Measurements from ENCODE around the gene VASP. TPM values are rescaled to one million over a fixed set of nuclear protein-coding genes. Genes with fewer than 3 reads are reported as not detected.

Gene VASP
- polyA plus RNA-seq, 1 donor from 2014 or later: 6.1 TPM

DNA sequence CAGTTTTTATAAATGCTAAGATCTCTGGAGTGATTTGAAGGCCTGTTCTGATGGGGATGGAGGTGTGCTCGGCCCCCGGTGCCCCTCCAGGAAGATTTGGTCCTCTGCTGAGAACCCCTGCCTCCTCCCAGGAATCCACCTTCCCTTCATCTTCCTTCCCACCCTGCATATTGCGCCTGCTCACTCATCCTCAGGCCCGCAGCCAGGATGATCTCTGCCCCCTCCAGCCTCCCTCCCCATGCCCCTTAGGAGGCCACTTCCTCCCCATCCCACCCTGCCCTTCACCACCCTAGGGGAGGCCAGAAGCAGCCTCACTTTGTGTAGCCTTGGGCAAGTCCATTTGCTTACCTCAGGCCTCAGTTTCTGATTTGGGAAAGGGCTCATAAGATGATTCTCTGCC, 19.7 kb downstream of the VASP start:
- Histone ChIP-seq H3K4me3 (ENCODE audit: low read length) (no peak overlapping the region), H3K4me2 (ENCODE audit: low read length) (no peak overlapping the region), H3K9me2 (ENCODE audit: insufficient read depth, low read length) (no peaks in the 10 kb centered on the region), H4K20me1 (ENCODE audit: insufficient read depth) (no peaks in the 10 kb centered on the region), H3K27ac (ENCODE audit: low read length) (no peak overlapping the region), H3F3A (ENCODE audit: insufficient read depth, low read length, poor library complexity, severe bottlenecking) (no peaks in the 10 kb centered on the region), H3K27me3 (ENCODE audit: insufficient read depth, low read depth, low read length) (peaks cover 8% of the 10 kb centered on the region), H3K9me3 (ENCODE audit: low read length) (no peaks in the 10 kb centered on the region), H3K79me2 (replicated peaks; ENCODE audit: insufficient read depth, low read length) (no peaks in the 10 kb centered on the region), H3K9ac (ENCODE audit: low read length) (no peak overlapping the region), H2AFZ (ENCODE audit: low read depth, low read length) (no peak overlapping the region), H3K36me3 (ENCODE audit: insufficient read depth, low read length) (no peaks in the 10 kb centered on the region)
- no peak for TF ChIP-seq RAD21 (conservative IDR thresholded peaks at IDR 0.05)
- no peak for TF ChIP-seq EZH2 (IDR thresholded peaks at IDR 0.05; ENCODE audit: borderline replicate concordance, insufficient read depth, low read length, poor library complexity, severe bottlenecking)
- TF ChIP-seq EP300 (conservative IDR thresholded peaks at IDR 0.05; ENCODE audit: poor library complexity, severe bottlenecking): no peak
- TF ChIP-seq, protein P1, sequence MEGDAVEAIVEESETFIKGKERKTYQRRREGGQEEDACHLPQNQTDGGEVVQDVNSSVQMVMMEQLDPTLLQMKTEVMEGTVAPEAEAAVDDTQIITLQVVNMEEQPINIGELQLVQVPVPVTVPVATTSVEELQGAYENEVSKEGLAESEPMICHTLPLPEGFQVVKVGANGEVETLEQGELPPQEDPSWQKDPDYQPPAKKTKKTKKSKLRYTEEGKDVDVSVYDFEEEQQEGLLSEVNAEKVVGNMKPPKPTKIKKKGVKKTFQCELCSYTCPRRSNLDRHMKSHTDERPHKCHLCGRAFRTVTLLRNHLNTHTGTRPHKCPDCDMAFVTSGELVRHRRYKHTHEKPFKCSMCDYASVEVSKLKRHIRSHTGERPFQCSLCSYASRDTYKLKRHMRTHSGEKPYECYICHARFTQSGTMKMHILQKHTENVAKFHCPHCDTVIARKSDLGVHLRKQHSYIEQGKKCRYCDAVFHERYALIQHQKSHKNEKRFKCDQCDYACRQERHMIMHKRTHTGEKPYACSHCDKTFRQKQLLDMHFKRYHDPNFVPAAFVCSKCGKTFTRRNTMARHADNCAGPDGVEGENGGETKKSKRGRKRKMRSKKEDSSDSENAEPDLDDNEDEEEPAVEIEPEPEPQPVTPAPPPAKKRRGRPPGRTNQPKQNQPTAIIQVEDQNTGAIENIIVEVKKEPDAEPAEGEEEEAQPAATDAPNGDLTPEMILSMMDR (IDR thresholded peaks at IDR 0.05; ENCODE audit: poor library complexity, severe bottlenecking): no peak
- no peak for TF ChIP-seq TAF1 (IDR thresholded peaks at IDR 0.05; ENCODE audit: low read depth)
- TF ChIP-seq POLR2AphosphoS5 (IDR thresholded peaks at IDR 0.05): no peak
- TF ChIP-seq MXI1 (conservative IDR thresholded peaks at IDR 0.05; ENCODE audit: poor library complexity, severe bottlenecking): no peak
- TF ChIP-seq, protein P2, sequence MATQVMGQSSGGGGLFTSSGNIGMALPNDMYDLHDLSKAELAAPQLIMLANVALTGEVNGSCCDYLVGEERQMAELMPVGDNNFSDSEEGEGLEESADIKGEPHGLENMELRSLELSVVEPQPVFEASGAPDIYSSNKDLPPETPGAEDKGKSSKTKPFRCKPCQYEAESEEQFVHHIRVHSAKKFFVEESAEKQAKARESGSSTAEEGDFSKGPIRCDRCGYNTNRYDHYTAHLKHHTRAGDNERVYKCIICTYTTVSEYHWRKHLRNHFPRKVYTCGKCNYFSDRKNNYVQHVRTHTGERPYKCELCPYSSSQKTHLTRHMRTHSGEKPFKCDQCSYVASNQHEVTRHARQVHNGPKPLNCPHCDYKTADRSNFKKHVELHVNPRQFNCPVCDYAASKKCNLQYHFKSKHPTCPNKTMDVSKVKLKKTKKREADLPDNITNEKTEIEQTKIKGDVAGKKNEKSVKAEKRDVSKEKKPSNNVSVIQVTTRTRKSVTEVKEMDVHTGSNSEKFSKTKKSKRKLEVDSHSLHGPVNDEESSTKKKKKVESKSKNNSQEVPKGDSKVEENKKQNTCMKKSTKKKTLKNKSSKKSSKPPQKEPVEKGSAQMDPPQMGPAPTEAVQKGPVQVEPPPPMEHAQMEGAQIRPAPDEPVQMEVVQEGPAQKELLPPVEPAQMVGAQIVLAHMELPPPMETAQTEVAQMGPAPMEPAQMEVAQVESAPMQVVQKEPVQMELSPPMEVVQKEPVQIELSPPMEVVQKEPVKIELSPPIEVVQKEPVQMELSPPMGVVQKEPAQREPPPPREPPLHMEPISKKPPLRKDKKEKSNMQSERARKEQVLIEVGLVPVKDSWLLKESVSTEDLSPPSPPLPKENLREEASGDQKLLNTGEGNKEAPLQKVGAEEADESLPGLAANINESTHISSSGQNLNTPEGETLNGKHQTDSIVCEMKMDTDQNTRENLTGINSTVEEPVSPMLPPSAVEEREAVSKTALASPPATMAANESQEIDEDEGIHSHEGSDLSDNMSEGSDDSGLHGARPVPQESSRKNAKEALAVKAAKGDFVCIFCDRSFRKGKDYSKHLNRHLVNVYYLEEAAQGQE (IDR thresholded peaks at IDR 0.05; ENCODE audit: borderline replicate concordance): no peak
- TF ChIP-seq SMC3 (conservative IDR thresholded peaks at IDR 0.05; ENCODE audit: poor library complexity): no peak

DNA sequence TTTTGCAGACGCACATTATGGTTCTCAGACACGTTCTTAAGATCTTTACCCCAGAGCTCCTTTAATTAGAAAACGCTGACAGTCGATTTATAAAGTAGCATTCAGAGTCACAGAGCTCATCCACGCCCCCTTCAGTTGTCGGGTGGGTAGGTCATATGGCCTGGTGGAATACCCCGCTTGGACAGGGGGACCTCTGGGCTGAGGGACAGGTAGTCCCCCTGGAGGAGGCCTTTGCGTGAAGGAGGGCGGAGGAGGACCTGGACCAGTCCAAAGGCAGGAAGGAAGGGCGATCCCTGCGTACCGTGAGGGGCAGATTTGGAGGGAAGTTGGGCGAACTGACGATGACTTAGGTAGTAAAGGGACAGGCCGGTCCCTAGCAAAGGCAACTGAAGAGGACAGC, 20.5 kb downstream of the VASP start:
- no peaks in the 10 kb centered on the region for H3K9me2 ChIP-seq (ENCODE audit: insufficient read depth, low read length)
- no peak overlapping the region for H3K9ac ChIP-seq (ENCODE audit: low read length)
- H3K79me2 ChIP-seq (replicated peaks; ENCODE audit: insufficient read depth, low read length): no peaks in the 10 kb centered on the region
- no peaks in the 10 kb centered on the region for H4K20me1 ChIP-seq (ENCODE audit: insufficient read depth)
- H3K27me3 ChIP-seq (ENCODE audit: insufficient read depth, low read depth, low read length): peaks cover 8% of the 10 kb centered on the region
- no peak overlapping the region for H3K27ac ChIP-seq (ENCODE audit: low read length)
- H3K9me3 ChIP-seq (ENCODE audit: low read length): no peaks in the 10 kb centered on the region
- TF ChIP-seq, protein P1 (IDR thresholded peaks at IDR 0.05; ENCODE audit: poor library complexity, severe bottlenecking): no peak
- TF ChIP-seq MXI1 (conservative IDR thresholded peaks at IDR 0.05; ENCODE audit: poor library complexity, severe bottlenecking): no peak
- no peak for TF ChIP-seq POLR2AphosphoS5 (IDR thresholded peaks at IDR 0.05)
- TF ChIP-seq, protein P2 (IDR thresholded peaks at IDR 0.05; ENCODE audit: borderline replicate concordance): no peak
- TF ChIP-seq TAF1 (IDR thresholded peaks at IDR 0.05; ENCODE audit: low read depth): no peak
- no peak for TF ChIP-seq EP300 (conservative IDR thresholded peaks at IDR 0.05; ENCODE audit: poor library complexity, severe bottlenecking)
- TF ChIP-seq RAD21 (conservative IDR thresholded peaks at IDR 0.05): no peak
- TF ChIP-seq SMC3 (conservative IDR thresholded peaks at IDR 0.05; ENCODE audit: poor library complexity): no peak
- no peak for TF ChIP-seq EZH2 (IDR thresholded peaks at IDR 0.05; ENCODE audit: borderline replicate concordance, insufficient read depth, low read length, poor library complexity, severe bottlenecking)
- no peak overlapping the region for H3K4me3 ChIP-seq (ENCODE audit: low read length)
- no peaks in the 10 kb centered on the region for H3F3A ChIP-seq (ENCODE audit: insufficient read depth, low read length, poor library complexity, severe bottlenecking)
- no peaks in the 10 kb centered on the region for H3K36me3 ChIP-seq (ENCODE audit: insufficient read depth, low read length)
- H3K4me2 ChIP-seq (ENCODE audit: low read length): no peak overlapping the region
- H2AFZ ChIP-seq (ENCODE audit: low read depth, low read length): no peak overlapping the region
